Spleen (tissue), 11 donors: Measurements from ENCODE around the gene SCAMP3. TPM values are rescaled to one million over a fixed set of nuclear protein-coding genes. Genes with fewer than 3 reads are reported as not detected.
"Not testable (repeated sequence)": the region's sequence is repeated elsewhere in the genome, so short reads cannot be mapped to it uniquely, and the experiment has no call there.

ENCODE experiments used
- DNase-seq: peaks from one replicate; pipeline ENCODE4 v3.0.0-alpha.2; 2020
- H3K27ac ChIP-seq, 8 donors: fragments of 200-600 bp; sonication (generic) in 7 of 8; 1 replicate in 4 of 8; 2 replicates in 4 of 8; pipeline versions ENCODE4 v1.5.0 to v1.8.0; 2016 to 2021; ENCODE audit warnings: inconsistent platforms in 4 of 8, mild to moderate bottlenecking in 4 of 8, moderate library complexity in 1 of 8
- H3K27me3 ChIP-seq, 7 donors: fragments of 200-600 bp; sonication (generic) in 6 of 7; replicated peaks in 1 of 7; 1 replicate in 4 of 7; 2 replicates in 3 of 7; pipeline versions ENCODE4 v1.5.0 to v1.8.0; 2016 to 2021; ENCODE audit warnings: inconsistent platforms in 3 of 7, mild to moderate bottlenecking in 1 of 7
- H3K36me3 ChIP-seq, 6 donors: fragments of 200-600 bp; sonication (generic) in 5 of 6; 1 replicate in 4 of 6; 2 replicates in 2 of 6; pipeline versions ENCODE4 v1.5.0 to v1.8.0; 2016 to 2021; ENCODE audit warnings: inconsistent platforms in 2 of 6
- H3K4me1 ChIP-seq, 6 donors: fragments of 200-600 bp; sonication (generic) in 5 of 6; 1 replicate in 3 of 6; 2 replicates in 3 of 6; pipeline versions ENCODE4 v1.5.0 to v1.8.0; 2016 to 2021; ENCODE audit warnings: inconsistent platforms in 3 of 6
- H3K4me3 ChIP-seq, 8 donors: fragments of 200-600 bp; sonication (generic) in 7 of 8; 1 replicate in 4 of 8; 2 replicates in 4 of 8; pipeline versions ENCODE4 v1.5.0 to v1.8.0; 2016 to 2021; ENCODE audit warnings: inconsistent platforms in 4 of 8, mild to moderate bottlenecking in 4 of 8, moderate library complexity in 2 of 8
- H3K9me3 ChIP-seq, 8 donors: fragments of 200-600 bp; sonication (generic) in 7 of 8; 1 replicate in 4 of 8; 2 replicates in 4 of 8; pipeline versions ENCODE4 v1.5.0 to v1.8.0; 2016 to 2021; ENCODE audit warnings: inconsistent platforms in 4 of 8
- CTCF ChIP-seq, 11 experiments: fragments of 200-600 bp in 7 of 11; fragments of 450-650 bp in 4 of 11; sonication (generic) in 4 of 11; IDR thresholded peaks in 8 of 11; conservative IDR thresholded peaks in 3 of 11; 1 replicate in 7 of 11; 2 replicates in 4 of 11; pipeline versions ENCODE4 v1.4.0 to v1.8.0; 2016 to 2021; ENCODE audit warnings: antibody characterized with exemption in 11 of 11, inconsistent platforms in 4 of 11, mild to moderate bottlenecking in 1 of 11
- POLR2A ChIP-seq, 3 donors: fragments of 450-650 bp; IDR thresholded peaks; one replicate each; pipeline ENCODE4 v1.5.1; 2017; ENCODE audit warnings: antibody characterized with exemption in 3 of 3, mild to moderate bottlenecking in 1 of 3
- POLR2AphosphoS5 ChIP-seq, 3 donors: sonication (generic); formaldehyde crosslinking; IDR thresholded peaks; one replicate each; pipeline ENCODE4 v1.5.1; 2017; ENCODE audit warnings: antibody characterized with exemption in 3 of 3
- WGBS, 5 donors: extraction: QIAGEN DNeasy Blood & Tissue Kit in 3 of 5; methylation state at CpG; one replicate each; pipeline versions ENCODE4 v1.1.5 to v1.1.7; 2013 to 2018; 5-methylcytosine and 5-hydroxymethylcytosine counted together
- intact Hi-C: fragments of 100-400 bp; cut with DNase I; formaldehyde crosslinking; loops from one replicate; pipeline ENCODE4 v1.15.0; 2023; ENCODE audit warnings: low total_unique reads
- polyA plus RNA-seq, 3 donors: library from polyadenylated mRNA; stranded (reverse); fragments of 200-250 nt; gene quantifications; one replicate each; pipeline ENCODE4 v1.2.1, GENCODE V29; 2013
- total RNA-seq, 7 donors: library from RNA; depleted of rRNA in 3 of 7; stranded (reverse); fragments of >200 nt in 3 of 7; fragmentation: NEBNext Ultra II Directional in 4 of 7; extraction: Animal tissue kit (Norgen Biotek cat#: 25700) in 4 of 7; gene quantifications; one replicate each; pipeline versions ENCODE4 v1.1.0 to v1.2.1, GENCODE V29; 2016 to 2021
- donor health status: healthy with polysubstance abuse.
- donor health status: DM: no; HTN: no; CAD: no; lungs with moderate emphysema.
- donor health status: DM: no; HTN: no; CAD: no.
- donor health status: Bipolar disorder and iron deficiency.
- donor health status: healthy.
- donor health status: DM: no; HTN: no; CAD: no.
- donor health status: DM: yes; HTN: yes; CAD: no.

Gene SCAMP3
- total and polyA plus RNA-seq, 10 donors = 46.5 to 59.9 (median 50.8) TPM

GRCh38 chr1:155293086-155293749 lies 31.1 kb upstream of the SCAMP3 start:
- no peak for TF ChIP-seq CTCF (IDR thresholded peaks at IDR 0.05 in 8 of 11, conservative IDR thresholded peaks at IDR 0.05 in 3 of 11)
- no peak for TF ChIP-seq POLR2A (IDR thresholded peaks at IDR 0.05)
- no peak for TF ChIP-seq POLR2AphosphoS5 (IDR thresholded peaks at IDR 0.05)
- Histone ChIP-seq H3K9me3 (no peaks in the 10 kb centered on the region), H3K27ac (no peak overlapping the region), H3K4me1 (peaks cover 0 to 12% (median 3%) of the 10 kb centered on the region in 6 donors), H3K4me3 (no peak overlapping the region), H3K36me3 (no peaks in the 10 kb centered on the region), H3K27me3 (peaks cover 0 to 44% (median 21%) of the 10 kb centered on the region in 7 donors)
- DNase-seq = peak; percentile 68
- intact Hi-C loops = no loop called here
- 82 to 90% (median 87%) methylated on average over 17 of the region's 17 CpGs for WGBS, 5 donors

GRCh38 chr1:155291006-155291405 lies 28.8 kb upstream of the SCAMP3 start:
- intact Hi-C loops, DNase-seq, H3K36me3 ChIP-seq, H3K9me3 ChIP-seq, H3K27ac ChIP-seq, H3K4me3 ChIP-seq: not testable (repeated sequence)
- H3K27me3 ChIP-seq = peaks cover 0 to 32% (median 18%) of the 10 kb centered on the region in 7 donors
- WGBS, 5 donors = 82 to 92% (median 86%) methylated on average over 10 of the region's 10 CpGs
- peaks cover 0 to 12% (median 3%) of the 10 kb centered on the region in 6 donors for H3K4me1 ChIP-seq

GRCh38 chr1:155287987-155288543 lies 25.9 kb upstream of the SCAMP3 start:
- Histone ChIP-seq H3K36me3 (no peaks in the 10 kb centered on the region), H3K4me1 (no peaks in the 10 kb centered on the region), H3K27ac (no peak overlapping the region), H3K27me3 (peaks cover 0 to 3% (median 0%) of the 10 kb centered on the region in 7 donors), H3K9me3 (no peaks in the 10 kb centered on the region), H3K4me3 (no peak overlapping the region)
- peak; percentile 43 for DNase-seq
- intact Hi-C loops = no loop called here
- no peak for TF ChIP-seq CTCF (IDR thresholded peaks at IDR 0.05 in 8 of 11, conservative IDR thresholded peaks at IDR 0.05 in 3 of 11)
- TF ChIP-seq POLR2AphosphoS5 (IDR thresholded peaks at IDR 0.05) = no peak
- TF ChIP-seq POLR2A (IDR thresholded peaks at IDR 0.05) = no peak
- WGBS, 5 donors = 77 to 97% (median 86%) methylated on average over 13 to 21 of the region's 21 CpGs

- intact Hi-C loops = no loop called here
- TF ChIP-seq POLR2A (IDR thresholded peaks at IDR 0.05) = no peak
- TF ChIP-seq CTCF (IDR thresholded peaks at IDR 0.05 in 8 of 11, conservative IDR thresholded peaks at IDR 0.05 in 3 of 11) = no peak
- no peak for TF ChIP-seq POLR2AphosphoS5 (IDR thresholded peaks at IDR 0.05)
- Histone ChIP-seq H3K4me3 (no peak overlapping the region), H3K27ac (no peak overlapping the region), H3K27me3 (no peaks in the 10 kb centered on the region), H3K4me1 (no peaks in the 10 kb centered on the region), H3K9me3 (no peaks in the 10 kb centered on the region), H3K36me3 (peaks cover 0 to 4% (median 0%) of the 10 kb centered on the region in 6 donors)
- WGBS, 5 donors = 91 to 100% (median 96%) methylated on average over 2 of the region's 2 CpGs
- DNase-seq = no peak
Observed at GRCh38 chr1:155286544-155286943, 24.4 kb upstream of the SCAMP3 start.
